ENCODE measurements around the gene SMYD1.

DNA sequence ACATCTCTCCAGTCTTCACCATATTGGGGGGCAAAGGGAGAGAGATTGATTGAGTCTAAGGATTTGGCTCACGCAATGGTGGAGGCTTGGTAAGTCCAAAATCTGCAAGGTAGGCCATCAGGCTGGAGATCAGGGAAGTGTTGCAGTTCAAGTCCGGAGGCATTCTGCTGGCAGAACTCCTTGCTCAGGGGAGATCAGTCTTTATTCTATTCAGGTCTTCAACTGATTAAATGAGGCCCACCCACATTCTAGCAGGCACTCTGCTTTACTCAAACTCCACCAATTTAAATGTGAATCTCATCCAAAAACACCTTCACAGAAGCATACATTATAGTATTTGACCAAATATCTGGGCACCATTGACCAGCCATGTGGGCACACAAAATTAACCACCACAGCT is 21.4 kb downstream of the SMYD1 start:
- TF ChIP-seq CTCF (IDR thresholded peaks at IDR 0.05) (no peak), POLR2A (IDR thresholded peaks at IDR 0.05) (no peak), EP300 (IDR thresholded peaks at IDR 0.05) (no peak)

Data from stomach (tissue), 4 donors.